Endometrial microvascular endothelial cells (primary cell): ENCODE results near the gene BRD4. TPM values are rescaled to one million over a fixed set of nuclear protein-coding genes. Genes with fewer than 3 reads are reported as not detected.

ENCODE experiments used
- in situ Hi-C: cut with HindIII; loops from 2 replicates; pipeline ENCODE4 v1.10.0; 2017; ENCODE audit warnings: low sequenced_read_pairs, low pct_unique_long_range_greater_than_20kb; ENCODE audit errors: inconsistent ontology term
- total RNA-seq: library from RNA; depleted of rRNA; stranded (reverse); fragments of >200 nt; gene quantifications from one replicate; pipeline ENCODE4 v1.2.3, GENCODE V29; 2015; ENCODE audit errors: inconsistent ontology term

BRD4 gene
- total RNA-seq, 1 donor from 2014 or later = 40.8 TPM

GRCh38 chr19:15320116-15320515 is 12.2 kb downstream of the BRD4 start:
- in situ Hi-C loops = no loop called here

GRCh38 chr19:15318241-15318691 is 14.1 kb downstream of the BRD4 start:
- in situ Hi-C loops = no loop called here

- in situ Hi-C loops = no loop called here
Observed at GRCh38 chr19:15317392-15318071, 14.8 kb downstream of the BRD4 start.

- in situ Hi-C loops = no loop called here
Observed at GRCh38 chr19:15316498-15316897, 15.8 kb downstream of the BRD4 start.

GRCh38 chr19:15315101-15315500 is 17.2 kb downstream of the BRD4 start:
- in situ Hi-C loops = no loop called here

GRCh38 chr19:15313649-15314279 is 18.6 kb downstream of the BRD4 start:
- in situ Hi-C loops = no loop called here

GRCh38 chr19:15307169-15307568 is 25.2 kb downstream of the BRD4 start:
- in situ Hi-C loops = no loop called here

GRCh38 chr19:15305582-15306334 is 26.6 kb downstream of the BRD4 start:
- in situ Hi-C loops = no loop called here

- in situ Hi-C loops = no loop called here
Observed at GRCh38 chr19:15304140-15304705, 28.1 kb downstream of the BRD4 start.

- in situ Hi-C loops = no loop called here
Observed at GRCh38 chr19:15303105-15303780, 29.1 kb downstream of the BRD4 start.

- in situ Hi-C loops = no loop called here
Observed at GRCh38 chr19:15300533-15301197, 31.7 kb downstream of the BRD4 start.

GRCh38 chr19:15299568-15300409 is 32.5 kb downstream of the BRD4 start:
- in situ Hi-C loops = no loop called here

- in situ Hi-C loops = no loop called here
Observed at GRCh38 chr19:15298847-15299567, 33.3 kb downstream of the BRD4 start.

- in situ Hi-C loops = no loop called here
Observed at GRCh38 chr19:15297416-15298224, 34.7 kb downstream of the BRD4 start.

- in situ Hi-C loops = no loop called here
Observed at GRCh38 chr19:15296841-15297415, 35.4 kb downstream of the BRD4 start.

- in situ Hi-C loops = no loop called here
Observed at GRCh38 chr19:15296353-15296752, 36.0 kb downstream of the BRD4 start.
